ENCODE data around the gene M6PR.

Gene M6PR

DNA sequence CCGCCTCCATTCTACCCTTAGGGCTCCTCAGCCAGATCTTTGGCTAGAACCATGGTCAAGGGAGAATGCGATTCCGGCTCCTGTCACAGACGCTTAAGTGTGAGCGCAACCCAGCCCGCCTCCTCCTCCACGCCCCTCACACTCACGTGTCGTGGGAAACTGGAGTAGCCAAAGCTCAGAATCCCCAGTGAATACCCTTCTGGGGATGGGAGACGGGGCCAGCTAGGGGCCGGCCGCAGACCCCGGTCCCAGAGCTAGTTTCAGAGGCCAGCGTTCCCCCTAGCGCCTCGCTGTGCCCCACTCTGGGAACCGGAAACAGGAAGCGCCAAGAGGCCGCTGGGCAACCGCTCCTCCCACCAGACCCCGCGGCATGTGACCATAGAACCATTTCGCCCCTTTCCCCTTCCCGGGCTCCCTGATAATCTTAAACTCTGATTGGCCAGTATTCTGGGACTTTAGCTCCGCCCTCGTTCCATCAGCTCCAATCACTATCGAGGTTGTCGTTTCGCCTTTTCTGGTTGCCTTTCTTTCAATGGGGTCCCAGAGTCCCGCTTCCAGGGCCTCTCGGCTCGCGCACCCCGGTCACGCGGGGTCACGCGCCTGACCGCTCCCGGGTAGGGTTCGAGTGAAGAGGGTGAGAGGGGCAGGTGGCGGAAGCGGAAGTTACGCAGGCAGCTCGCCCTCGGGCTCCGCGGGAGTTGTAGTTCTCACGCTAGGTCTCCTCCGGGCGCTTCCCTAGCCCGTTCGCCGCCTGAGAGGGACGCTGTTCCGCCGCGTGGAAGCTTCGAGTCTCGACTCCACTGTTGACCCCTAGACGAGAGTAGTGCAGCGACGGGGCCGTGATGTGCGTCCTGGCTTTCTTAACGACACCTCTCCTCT is at the start of gene M6PR:
Gene M6PR, minus strand, starts transcription at position 304 of the 879 bp plus-strand sequence. CDS start 3,241 bp downstream, outside the sequence.
- DNase-seq, result peak; percentile 94

DNA sequence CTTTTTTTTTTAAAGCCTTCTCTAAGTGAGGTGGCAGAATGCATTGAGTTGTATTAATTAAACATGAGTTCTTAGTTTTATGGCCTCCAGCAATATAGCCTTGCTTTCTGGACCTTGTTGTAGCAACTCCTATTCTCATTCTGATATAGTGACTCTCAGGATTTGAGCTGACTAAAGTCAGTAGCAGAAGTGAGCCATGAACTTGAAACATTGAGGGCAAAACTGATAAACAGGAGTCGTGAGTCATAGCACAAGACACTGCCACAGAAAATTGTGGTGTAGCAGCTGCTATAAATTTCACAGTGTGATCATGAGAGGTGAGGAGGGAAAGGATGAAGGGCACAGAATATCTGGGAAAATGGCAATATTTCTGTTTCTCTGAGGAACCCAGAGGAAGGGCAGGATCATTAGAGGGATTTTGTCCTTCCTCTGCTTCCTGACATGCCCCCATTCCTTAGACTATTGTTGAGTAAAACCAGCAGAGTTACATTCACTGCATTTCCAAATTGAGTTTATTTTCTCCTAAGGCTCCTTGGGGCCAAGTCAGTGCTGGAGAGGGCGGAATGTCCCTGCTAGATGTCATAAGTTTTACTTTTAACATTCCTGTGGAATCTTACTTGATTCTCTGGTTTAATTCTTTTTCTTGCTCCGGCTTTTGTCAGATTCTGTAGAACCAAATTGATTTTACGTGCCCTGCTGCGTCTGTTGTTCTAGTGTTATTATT is 47.4 kb upstream of the M6PR start:
- peak; percentile 14 for DNase-seq

- no peak for DNase-seq
Observed at GRCh38 chr12:8995021-8995775, 45.8 kb upstream of the M6PR start.

DNA sequence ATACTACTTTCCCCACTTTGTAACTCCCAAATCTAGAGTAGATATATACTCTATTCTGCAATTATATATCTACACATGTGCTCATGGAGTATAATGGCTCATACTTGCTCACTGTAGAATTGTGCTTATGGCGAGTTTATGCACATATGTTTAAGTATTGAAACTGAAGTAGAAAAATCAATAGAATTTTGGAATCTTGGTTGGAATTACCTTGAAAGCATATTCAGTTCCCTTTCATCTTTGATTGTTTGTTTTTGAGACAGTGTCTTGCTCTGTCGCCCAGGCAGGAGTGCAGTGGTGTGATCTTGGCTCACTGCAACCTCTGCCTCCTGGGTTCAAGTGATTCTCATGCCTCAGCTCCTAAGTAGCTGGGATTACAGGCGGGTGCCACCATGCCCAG is 44.4 kb upstream of the M6PR start:
- no peak for DNase-seq

DNA sequence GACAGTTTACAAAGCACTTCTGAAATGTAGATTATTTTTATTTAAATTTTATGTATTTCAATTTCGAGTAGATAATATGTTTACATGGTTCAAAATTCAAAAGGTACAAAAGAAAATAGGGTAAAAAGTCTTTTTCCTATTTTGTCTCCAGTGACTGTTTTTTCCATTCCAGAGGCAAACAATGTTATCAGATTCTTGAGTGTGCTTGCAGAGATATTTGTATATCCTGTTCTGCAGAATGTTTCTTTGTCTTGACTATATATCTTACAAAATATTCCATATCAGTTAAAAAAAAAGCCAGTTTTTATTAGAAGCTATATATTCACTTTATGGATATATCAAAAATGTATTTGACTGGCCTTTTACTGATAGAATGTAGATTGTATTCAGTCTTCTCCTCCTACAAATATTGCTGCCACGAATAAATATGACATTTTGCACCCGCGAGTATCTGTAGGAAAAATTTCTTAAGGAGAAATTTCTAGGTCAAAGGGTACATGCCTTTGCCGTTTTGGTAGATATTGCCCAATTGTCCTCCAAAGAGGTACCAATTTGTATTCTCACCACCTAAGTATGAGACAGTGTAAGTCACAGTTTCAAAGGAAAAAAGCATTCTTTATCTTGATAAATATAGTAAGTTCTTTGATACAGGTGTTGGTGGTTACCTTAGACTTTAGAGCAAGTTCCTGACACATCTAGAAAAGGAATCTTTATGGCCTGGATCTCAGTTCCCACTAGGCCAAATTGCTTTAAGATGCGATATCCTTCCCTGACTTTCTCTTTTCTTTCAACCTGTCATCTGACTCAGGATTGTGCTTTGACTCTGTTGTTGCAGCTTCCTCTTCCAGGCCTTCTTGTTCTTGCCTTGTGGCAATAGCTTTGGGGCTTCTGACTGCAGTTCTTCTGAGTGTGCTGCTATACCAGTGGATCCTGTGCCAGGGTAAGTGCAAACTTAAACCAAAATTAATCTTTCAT is 42.2 kb upstream of the M6PR start:
- no peak for DNase-seq

DNA sequence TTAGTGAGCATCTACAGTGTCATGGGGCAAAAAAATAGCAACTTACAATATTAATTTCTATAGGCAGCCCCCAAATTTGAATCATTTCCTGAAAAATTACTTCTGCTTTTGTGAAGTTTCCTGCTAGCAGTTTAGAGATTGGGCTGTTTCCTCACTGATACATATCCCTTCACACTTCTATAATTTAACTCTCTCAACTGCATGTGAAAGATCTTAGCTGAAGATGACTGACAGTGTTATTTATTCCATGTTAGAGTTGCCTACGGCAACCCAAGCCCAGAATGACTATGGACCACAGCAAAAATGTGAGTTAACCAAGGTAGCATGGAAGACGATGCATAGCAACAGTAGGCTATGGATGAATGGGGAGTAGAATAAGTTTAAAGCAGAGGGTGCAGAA is 40.0 kb upstream of the M6PR start, which contains the start of gene KLRG1:
Gene KLRG1, plus strand, starts transcription at position 134 of the 400 bp plus-strand sequence. Its CDS starts 90 bp downstream, at position 224.
- no peak for DNase-seq

DNA sequence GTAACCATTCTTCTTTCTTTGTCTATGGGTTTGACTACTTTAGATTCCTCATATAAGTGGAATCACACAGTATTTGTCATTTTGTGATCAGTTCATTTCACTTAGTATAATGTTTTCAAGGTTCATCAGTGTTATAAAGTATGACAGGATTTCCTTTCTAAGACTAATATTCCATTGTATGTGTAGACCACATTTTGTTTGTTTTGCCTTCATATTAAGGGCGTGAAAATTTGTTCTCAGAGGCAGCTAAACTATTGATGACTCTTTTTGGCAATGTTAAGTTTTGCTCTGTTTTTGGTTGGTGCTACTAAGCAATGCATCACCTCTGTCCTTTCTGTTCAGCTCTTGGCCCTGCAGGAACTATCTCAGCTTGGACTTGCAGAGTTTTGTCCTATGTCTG is 38.2 kb upstream of the M6PR start:
- no peak for DNase-seq

- DNase-seq, result no peak
Observed at GRCh38 chr12:8987163-8987562, 37.7 kb upstream of the M6PR start.

DNA sequence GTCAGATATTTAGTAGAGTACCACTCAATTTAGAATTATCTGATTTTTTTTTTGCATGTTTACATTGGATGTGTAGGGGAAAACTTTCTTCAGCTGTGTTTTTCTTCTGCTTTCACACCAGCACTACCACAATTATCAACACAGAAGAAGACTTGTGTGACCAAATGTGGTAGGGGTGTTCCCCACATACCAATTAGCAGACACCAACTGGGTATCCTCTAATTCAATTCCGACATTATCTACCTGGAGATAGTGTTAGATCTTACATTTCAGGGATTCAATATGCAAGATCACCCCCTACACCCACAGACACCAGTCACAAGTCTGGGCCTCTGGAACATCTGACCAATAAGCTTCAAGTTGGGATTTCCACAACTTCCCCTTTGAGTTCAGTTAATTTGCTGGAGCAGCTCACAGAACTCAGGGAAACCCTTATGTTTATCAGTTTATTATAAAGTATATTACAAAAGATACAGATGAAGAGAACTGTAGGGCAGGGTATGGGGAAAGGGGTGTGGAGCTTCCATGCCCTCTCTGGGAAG is 35.8 kb upstream of the M6PR start:
- no peak for DNase-seq

GRCh38 chr12:8980137-8980536 is 30.7 kb upstream of the M6PR start:
- no peak for DNase-seq

DNA sequence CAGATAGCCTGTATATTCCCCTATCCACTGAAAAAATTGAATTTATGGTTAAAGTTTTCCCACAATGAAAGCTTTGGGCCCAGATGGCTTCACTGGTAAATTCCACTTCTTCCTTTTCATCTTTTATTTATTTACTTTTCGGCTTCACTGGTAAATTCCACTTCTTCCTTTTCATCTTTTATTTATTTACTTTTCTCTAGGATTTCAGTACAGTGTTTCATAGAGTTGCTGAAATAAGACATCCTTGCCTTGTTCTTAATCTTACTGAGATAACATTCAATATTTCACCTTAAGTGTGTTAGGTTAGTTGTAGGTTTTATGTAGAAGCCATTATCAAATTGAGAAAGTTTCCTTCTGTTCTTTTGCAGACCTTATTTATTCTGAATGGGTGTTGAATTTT is 21.0 kb upstream of the M6PR start:
- no peak for DNase-seq

- DNase-seq, result no peak
Observed at GRCh38 chr12:8969861-8970411, 20.5 kb upstream of the M6PR start.

- DNase-seq, result no peak
Observed at GRCh38 chr12:8968761-8969160, 19.3 kb upstream of the M6PR start.

- DNase-seq, result no peak
Observed at GRCh38 chr12:8960176-8960575, 10.7 kb upstream of the M6PR start.

- no peak for DNase-seq
Observed at GRCh38 chr12:8958066-8958465, 8.6 kb upstream of the M6PR start.

DNA sequence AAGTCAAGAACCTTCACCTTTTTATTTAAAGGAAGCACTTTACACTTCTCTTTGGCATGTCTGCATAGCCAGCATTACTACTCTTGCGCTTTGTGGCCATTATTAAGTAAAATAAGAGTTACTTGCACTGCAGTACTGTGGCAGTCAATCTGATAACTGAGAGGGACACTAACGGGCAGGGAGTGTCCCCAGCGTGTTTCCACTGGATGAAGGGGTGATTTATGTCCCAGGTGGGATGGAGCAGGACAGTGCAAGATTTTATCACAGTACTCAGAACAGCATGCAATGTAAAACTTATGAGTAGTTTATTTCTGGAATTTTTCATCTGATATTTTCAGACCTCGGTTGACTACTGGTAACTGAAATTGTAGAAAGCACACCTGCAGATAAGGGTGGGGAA is 8.1 kb upstream of the M6PR start:
- no peak for DNase-seq

DNA sequence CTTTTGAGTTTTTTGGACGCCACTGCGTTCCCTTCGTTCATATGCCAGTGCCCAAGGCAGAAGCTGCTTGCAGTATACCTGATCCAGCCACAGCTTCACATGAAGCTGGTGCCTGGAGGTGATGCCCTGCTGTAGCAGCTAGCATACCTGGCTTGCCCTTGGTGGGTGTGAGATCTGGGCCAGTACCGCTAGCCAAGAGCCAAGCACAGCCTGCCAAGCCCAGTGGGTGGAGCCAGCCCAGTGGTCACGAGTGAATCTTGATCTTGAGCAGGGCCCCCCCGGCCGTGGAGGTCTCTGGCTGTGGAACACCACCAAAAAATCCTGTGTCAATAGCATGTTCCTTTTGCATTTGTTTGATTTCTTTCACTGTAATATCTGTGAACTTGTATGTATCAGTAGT is 7.3 kb upstream of the M6PR start:
- DNase-seq, result no peak

- no peak for DNase-seq
Observed at GRCh38 chr12:8956073-8956472, 6.6 kb upstream of the M6PR start.

DNA sequence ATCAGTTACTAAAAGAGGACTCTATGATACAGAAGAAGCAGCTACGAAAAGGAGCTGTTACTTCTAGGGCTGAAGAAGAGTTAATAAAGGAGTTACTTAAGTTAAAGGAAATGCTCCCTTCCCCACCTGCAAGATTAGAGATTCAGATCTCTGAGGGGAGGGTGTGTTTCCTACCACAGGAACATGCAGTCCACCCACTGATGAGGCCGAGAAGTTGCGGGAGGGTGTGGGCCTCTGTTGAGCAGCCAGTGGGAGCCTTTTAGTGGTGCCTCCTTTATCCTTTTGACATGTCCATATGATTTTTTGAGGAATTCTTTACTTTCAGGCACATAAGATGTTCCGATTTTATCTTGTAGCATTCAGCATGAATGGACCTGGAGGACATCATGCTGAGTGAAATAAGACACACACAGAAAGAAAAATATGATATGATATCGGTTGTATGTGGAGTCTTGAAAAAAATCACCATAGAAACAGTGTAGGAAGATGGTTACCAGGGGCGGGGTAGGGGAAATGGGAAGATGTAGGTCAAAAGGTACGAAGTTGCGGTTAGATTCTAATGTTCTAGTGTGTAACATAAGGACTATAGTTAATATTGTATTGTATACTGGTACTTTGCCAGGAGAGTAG is 4.4 kb upstream of the M6PR start:
- no peak for DNase-seq

DNA sequence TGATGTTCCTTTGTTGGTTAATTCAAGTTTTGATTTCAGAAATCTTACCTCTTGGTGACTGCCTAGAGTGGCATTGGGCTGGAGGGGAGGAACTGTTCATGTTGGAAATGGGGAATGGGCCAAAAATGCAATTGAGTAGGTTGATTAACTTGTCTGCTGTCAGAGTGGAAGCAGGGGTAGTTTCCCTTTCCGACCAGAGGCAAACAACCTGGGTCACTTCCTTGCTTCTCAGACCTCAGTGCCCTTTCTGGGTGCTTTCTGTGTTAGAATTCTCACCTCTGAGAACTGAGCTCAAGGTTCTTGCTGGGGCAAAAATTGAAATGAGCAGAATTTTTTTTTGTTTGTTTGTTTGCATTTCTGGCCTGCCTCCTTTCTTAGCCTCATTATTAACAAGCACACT is 2.3 kb upstream of the M6PR start:
- no peak for DNase-seq

Measured in fibroblast of skin of right quadriceps (primary cell).